ENCODE data around the gene CDH4.

CDH4 gene

GRCh38 chr20:61795669-61796630 lies 543.9 kb downstream of the CDH4 start:
- H3K4me3 ChIP-seq (ENCODE audit: low read depth, low read length), result no peak overlapping the region
- no peak for TF ChIP-seq CTCF (IDR thresholded peaks at IDR 0.05; ENCODE audit: control insufficient read depth, extremely low read depth, insufficient read depth)
- no peak for DNase-seq (ENCODE audit: low read depth)

- no peak overlapping the region for H3K4me3 ChIP-seq (ENCODE audit: low read depth, low read length)
- no peak for DNase-seq (ENCODE audit: low read depth)
- no peak for TF ChIP-seq CTCF (IDR thresholded peaks at IDR 0.05; ENCODE audit: control insufficient read depth, extremely low read depth, insufficient read depth)
Measured at GRCh38 chr20:61796738-61797137, 544.7 kb downstream of the CDH4 start.

GRCh38 chr20:61797200-61797599 lies 545.1 kb downstream of the CDH4 start:
- H3K4me3 ChIP-seq (ENCODE audit: low read depth, low read length), result no peak overlapping the region
- no peak for DNase-seq (ENCODE audit: low read depth)
- TF ChIP-seq CTCF (IDR thresholded peaks at IDR 0.05; ENCODE audit: control insufficient read depth, extremely low read depth, insufficient read depth), result no peak

- no peak for DNase-seq (ENCODE audit: low read depth)
- H3K4me3 ChIP-seq (ENCODE audit: low read depth, low read length), result no peak overlapping the region
- TF ChIP-seq CTCF (IDR thresholded peaks at IDR 0.05; ENCODE audit: control insufficient read depth, extremely low read depth, insufficient read depth), result no peak
Measured at GRCh38 chr20:61797971-61798411, 545.9 kb downstream of the CDH4 start.

GRCh38 chr20:61798632-61799031 lies 546.6 kb downstream of the CDH4 start:
- no peak for TF ChIP-seq CTCF (IDR thresholded peaks at IDR 0.05; ENCODE audit: control insufficient read depth, extremely low read depth, insufficient read depth)
- DNase-seq (ENCODE audit: low read depth), result no peak
- H3K4me3 ChIP-seq (ENCODE audit: low read depth, low read length), result no peak overlapping the region

GRCh38 chr20:61799394-61799923 lies 547.4 kb downstream of the CDH4 start:
- TF ChIP-seq CTCF (IDR thresholded peaks at IDR 0.05; ENCODE audit: control insufficient read depth, extremely low read depth, insufficient read depth), result no peak
- DNase-seq (ENCODE audit: low read depth), result no peak
- no peak overlapping the region for H3K4me3 ChIP-seq (ENCODE audit: low read depth, low read length)

All from LNCaP clone FGC (cell line).